GM12865 (cell line): Measurements from ENCODE around the gene TLNRD1.

Source experiments
- DNase-seq: peaks from one replicate; pipeline ENCODE4 v3.0.0; 2010; ENCODE audit warnings: low read depth
- H3K4me3 ChIP-seq: 2 replicates; pipeline ENCODE4 v1.5.1; 2011; ENCODE audit warnings: mild to moderate bottlenecking, low read depth, low read length, control low read depth
- CTCF ChIP-seq: IDR thresholded peaks from 2 replicates; pipeline ENCODE4 v1.5.1; 2011; ENCODE audit warnings: low read length, control low read depth, low read depth, inconsistent platforms; ENCODE audit not compliant: insufficient read depth; ENCODE audit errors: missing control alignments

TLNRD1 gene

GRCh38 chr15:81011593-81011992 lies 10.9 kb downstream of the TLNRD1 start:
- no peak for DNase-seq
- H3K4me3 ChIP-seq, result no peak overlapping the region
- no peak for TF ChIP-seq CTCF

DNA sequence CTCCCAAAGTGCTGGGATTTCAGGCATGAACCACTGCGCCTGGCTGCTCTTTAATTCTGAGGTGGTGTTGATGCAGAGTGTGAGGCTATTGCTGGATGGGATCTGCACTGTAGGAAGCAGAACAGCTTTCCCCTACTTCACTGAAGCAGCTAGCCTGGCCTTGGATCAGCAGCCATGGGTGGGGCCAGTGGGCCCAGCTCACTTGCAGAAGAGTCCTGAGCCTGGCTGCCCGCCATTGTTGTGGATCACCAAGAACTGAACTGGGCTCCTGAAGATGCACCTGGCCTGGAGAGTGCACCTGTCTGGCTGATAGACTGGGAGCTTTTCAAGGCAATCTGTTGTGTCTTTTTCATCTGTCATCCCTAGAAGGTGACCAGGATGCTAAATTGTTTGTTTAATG lies 11.9 kb downstream of the TLNRD1 start:
- DNase-seq, result no peak
- TF ChIP-seq CTCF, result no peak
- H3K4me3 ChIP-seq, result no peak overlapping the region

DNA sequence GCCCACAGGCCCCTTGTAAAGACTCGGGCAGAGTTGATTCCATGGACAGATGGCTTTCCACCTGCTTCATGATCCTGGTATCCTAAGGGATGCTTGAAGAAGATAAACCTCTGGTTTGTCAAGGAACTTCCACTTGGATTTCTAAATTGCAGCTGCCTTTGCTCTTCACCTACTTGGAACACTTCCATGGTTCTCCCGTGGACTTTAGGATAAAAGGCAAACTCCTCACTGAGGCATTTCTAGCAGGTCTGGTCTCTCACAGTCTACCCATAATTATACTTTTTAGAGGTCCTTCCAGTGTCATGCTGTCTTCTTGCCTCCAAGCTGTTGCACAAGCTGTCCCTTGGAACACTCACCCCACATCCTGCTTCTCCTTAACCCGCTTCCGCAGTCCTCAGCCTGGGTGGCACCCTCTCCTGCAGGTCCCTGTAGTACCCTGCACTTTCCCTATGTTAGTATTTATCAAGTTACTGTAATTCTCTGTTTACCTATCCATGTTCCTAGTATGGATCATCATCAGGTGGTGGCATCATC lies 12.7 kb downstream of the TLNRD1 start:
- DNase-seq, result no peak
- TF ChIP-seq CTCF, result no peak
- no peak overlapping the region for H3K4me3 ChIP-seq

DNA sequence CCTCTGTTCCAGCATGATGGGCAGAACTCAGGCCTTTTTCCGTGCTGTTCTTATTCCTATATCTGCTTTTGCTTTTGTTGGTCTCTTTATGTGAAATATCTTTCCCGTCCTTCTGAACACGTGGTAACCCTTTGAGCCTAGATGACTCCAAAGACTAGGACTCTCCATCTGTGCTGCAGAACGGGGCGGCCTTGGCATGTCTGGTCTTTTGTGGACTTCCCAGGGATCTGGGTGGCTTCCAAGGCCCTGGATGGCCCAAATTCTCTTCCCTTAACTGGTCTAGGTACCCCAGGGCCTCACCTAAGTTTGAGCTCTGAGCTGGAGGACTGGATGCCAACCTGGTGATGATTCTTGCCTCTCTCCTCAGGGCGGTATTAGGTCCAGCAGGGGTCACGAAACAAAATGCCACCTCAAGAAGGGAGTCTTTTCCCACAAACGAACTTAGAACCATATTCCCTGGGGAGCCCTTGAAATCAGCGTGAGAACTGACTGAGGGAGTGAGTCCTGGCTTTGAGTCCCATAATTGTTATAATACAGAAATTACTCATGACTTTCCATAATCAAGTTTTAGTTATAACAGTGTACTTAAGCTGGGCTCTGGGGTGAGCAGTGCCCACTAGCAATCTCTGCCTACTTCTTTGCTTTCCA lies 13.8 kb downstream of the TLNRD1 start:
- no peak for TF ChIP-seq CTCF
- peak; percentile 43 for DNase-seq
- H3K4me3 ChIP-seq, result no peak overlapping the region

- DNase-seq, result no peak
- TF ChIP-seq CTCF, result no peak
- no peak overlapping the region for H3K4me3 ChIP-seq
Measured at GRCh38 chr15:81015621-81016488, 15.1 kb downstream of the TLNRD1 start.

DNA sequence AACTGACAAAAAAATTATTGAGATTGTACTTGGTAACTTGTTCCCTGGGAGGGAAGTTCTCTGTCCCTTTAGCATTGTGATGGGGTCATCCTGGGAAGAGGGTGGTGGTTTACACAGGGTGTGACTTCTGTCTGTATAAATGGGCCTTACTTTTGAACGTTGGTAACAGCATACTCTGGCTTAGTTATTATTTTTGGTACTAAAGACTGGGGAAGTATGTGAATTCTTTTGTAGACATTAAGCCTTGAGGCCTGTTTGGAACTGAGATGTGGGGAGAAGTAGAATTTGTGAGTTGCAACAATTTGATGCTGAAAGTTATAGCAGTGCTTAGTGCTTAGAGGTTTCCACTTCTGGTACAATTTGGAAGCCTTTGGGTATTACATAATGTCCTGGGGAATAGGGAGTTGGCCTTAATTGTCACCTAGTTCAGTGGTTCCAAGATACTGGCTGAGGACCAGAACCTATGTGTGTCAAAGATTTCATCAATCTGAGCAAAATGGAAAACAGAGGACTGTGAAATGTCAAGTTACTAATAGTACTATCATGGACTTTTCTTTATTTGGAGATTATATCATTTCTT lies 15.9 kb downstream of the TLNRD1 start:
- TF ChIP-seq CTCF, result no peak
- H3K4me3 ChIP-seq, result no peak overlapping the region
- DNase-seq, result no peak
